ENCODE data around the gene ADCY7.

ADCY7 gene

DNA sequence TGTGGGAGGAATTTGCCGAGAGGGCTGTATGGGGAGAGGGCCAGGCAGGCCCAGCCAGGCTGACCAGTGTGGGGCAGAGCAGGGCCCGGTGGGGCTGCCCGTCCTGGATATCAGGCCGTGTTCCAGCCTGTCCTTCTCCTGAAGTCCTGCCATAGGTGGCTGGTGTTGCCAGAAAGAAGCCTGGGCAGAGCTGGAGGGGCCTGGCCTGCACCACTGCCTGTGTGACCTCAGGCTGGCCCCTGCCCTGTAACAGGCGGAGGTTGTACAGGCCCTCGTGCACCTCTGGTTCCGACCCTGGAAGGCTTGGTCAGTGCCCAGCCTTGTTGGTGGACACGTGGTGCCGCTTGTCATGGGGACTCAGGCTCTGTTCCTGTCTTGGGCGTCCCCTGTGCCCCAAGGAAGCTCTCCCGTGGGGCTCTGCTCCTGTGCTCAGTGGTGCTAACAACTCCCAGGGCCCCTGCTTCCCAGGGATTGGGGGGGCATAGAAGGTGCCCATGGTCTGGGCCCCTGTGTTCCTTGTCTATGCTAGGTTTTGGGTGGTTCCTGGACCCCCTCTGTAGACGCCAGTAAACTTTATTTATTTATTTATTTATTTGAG is 33.3 kb downstream of the ADCY7 start:
- Histone ChIP-seq H4K20me1 (ENCODE audit: insufficient read depth, low read length) (no peaks in the 10 kb centered on the region), H3K9ac (ENCODE audit: low read length) (no peak overlapping the region), H3K9me2 (replicated peaks; ENCODE audit: insufficient read depth, low read length) (no peaks in the 10 kb centered on the region), H3K9me3 (replicated peaks; ENCODE audit: insufficient read depth, low read length) (no peaks in the 10 kb centered on the region), H3K27ac (ENCODE audit: low read length) (no peak overlapping the region), H3K36me3 (replicated peaks; ENCODE audit: insufficient read depth, low read length) (no peaks in the 10 kb centered on the region), H3K4me2 (ENCODE audit: low read depth, low read length) (no peak overlapping the region), H3F3A (ENCODE audit: insufficient read depth, low read length) (no peaks in the 10 kb centered on the region), H3K4me3 (ENCODE audit: low read length) (no peak overlapping the region), H2AFZ (ENCODE audit: low read length) (no peak overlapping the region), H3K4me1 (ENCODE audit: low read length) (no peaks in the 10 kb centered on the region), H3K27me3 (replicated peaks; ENCODE audit: insufficient read depth, low read length) (no peaks in the 10 kb centered on the region), H3K79me2 (ENCODE audit: low read length) (no peaks in the 10 kb centered on the region)
- no peak for DNase-seq
- TF ChIP-seq, protein P1, sequence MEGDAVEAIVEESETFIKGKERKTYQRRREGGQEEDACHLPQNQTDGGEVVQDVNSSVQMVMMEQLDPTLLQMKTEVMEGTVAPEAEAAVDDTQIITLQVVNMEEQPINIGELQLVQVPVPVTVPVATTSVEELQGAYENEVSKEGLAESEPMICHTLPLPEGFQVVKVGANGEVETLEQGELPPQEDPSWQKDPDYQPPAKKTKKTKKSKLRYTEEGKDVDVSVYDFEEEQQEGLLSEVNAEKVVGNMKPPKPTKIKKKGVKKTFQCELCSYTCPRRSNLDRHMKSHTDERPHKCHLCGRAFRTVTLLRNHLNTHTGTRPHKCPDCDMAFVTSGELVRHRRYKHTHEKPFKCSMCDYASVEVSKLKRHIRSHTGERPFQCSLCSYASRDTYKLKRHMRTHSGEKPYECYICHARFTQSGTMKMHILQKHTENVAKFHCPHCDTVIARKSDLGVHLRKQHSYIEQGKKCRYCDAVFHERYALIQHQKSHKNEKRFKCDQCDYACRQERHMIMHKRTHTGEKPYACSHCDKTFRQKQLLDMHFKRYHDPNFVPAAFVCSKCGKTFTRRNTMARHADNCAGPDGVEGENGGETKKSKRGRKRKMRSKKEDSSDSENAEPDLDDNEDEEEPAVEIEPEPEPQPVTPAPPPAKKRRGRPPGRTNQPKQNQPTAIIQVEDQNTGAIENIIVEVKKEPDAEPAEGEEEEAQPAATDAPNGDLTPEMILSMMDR (IDR thresholded peaks at IDR 0.05; ENCODE audit: low read length), result no peak
- TF ChIP-seq EZH2phosphoT487 (IDR thresholded peaks at IDR 0.05; ENCODE audit: low read length) (no peak), EZH2 (optimal IDR thresholded peaks at IDR 0.05; ENCODE audit: low read depth, low read length) (no peak)

DNA sequence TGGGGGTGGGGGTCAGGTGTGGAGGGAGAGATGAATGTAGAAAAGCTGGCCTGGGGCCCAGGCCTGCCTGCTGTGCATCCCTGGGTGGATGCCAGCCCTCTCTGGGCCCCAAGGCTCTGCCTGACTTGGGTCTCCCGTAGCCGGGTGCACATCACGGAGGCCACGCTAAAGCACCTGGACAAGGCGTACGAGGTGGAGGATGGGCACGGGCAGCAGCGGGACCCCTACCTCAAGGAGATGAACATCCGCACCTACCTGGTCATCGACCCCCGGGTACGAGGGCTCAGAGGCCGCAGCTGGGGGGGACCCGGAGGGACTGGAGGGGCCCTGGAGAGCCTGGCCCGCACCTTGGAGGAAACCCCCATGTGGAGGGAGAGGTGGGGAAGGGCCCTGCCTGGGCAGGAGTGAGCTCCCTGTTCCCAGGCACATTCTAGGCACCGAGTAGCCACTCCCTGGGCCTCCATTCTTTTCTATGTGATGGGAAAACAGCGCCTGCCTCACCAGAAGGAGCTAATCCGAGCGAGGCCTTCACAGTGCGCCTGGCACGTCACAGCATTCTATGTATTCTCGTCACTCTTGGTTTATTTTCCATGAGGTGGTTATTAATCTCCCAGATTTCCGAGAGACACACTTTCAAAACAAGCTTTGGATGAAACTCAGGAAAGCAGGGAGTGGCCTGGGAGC is 34.7 kb downstream of the ADCY7 start:
- Histone ChIP-seq H3K27ac (ENCODE audit: low read length) (no peak overlapping the region), H3K79me2 (ENCODE audit: low read length) (no peaks in the 10 kb centered on the region), H3K4me1 (ENCODE audit: low read length) (no peaks in the 10 kb centered on the region), H4K20me1 (ENCODE audit: insufficient read depth, low read length) (no peaks in the 10 kb centered on the region), H3F3A (ENCODE audit: insufficient read depth, low read length) (no peaks in the 10 kb centered on the region), H3K9ac (ENCODE audit: low read length) (no peak overlapping the region), H3K4me2 (ENCODE audit: low read depth, low read length) (no peak overlapping the region), H3K36me3 (replicated peaks; ENCODE audit: insufficient read depth, low read length) (no peaks in the 10 kb centered on the region), H3K9me2 (replicated peaks; ENCODE audit: insufficient read depth, low read length) (no peaks in the 10 kb centered on the region), H3K4me3 (ENCODE audit: low read length) (no peak overlapping the region), H3K9me3 (replicated peaks; ENCODE audit: insufficient read depth, low read length) (no peaks in the 10 kb centered on the region), H3K27me3 (replicated peaks; ENCODE audit: insufficient read depth, low read length) (no peaks in the 10 kb centered on the region), H2AFZ (ENCODE audit: low read length) (no peak overlapping the region)
- no peak for DNase-seq
- TF ChIP-seq EZH2phosphoT487 (IDR thresholded peaks at IDR 0.05; ENCODE audit: low read length), result no peak
- TF ChIP-seq EZH2 (optimal IDR thresholded peaks at IDR 0.05; ENCODE audit: low read depth, low read length), result no peak
- TF ChIP-seq, protein P1 (IDR thresholded peaks at IDR 0.05; ENCODE audit: low read length), result no peak

DNA sequence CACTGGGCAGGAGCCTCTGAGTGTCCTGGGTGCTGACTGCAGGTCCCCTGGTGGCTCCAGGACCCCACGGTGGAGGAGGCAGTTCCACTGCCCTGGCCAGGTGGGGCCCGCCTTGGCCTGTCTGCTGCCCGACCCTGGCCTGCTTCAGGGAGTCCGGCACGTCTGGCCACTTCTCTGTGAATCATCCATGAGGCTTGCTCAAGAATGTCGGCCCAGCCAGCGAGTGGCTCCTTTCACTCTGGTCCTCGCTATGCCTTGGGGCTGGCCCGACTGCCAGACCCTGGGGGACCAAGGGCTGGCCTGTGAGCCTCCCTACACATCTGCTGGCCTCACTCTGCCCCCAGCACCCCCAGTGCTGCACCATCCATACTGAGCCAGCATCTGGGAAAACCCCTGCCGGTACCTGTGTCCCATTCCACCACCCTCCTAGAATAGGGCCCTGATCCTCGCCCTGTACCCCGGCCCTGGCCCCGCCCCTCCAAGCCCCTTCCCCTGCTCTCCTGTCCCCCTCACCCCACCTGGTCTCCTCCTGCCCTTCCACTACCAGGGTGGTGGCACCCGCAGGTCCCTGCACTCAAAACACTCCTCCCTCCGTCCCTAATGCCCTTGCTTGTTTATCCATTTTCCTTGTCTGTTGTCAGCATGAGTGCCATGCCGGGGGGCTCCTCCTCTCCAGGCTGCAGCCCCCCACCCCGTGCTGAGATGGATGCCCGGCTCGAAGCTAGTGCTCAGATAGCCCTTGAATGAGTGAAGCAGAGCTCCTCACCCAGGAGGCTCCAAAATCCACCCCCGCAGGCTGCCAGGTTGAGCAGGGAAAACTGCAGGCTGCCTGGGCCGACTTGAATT is 35.5 kb downstream of the ADCY7 start:
- no peaks in the 10 kb centered on the region for H4K20me1 ChIP-seq (ENCODE audit: insufficient read depth, low read length)
- no peaks in the 10 kb centered on the region for H3K4me1 ChIP-seq (ENCODE audit: low read length)
- H3K79me2 ChIP-seq (ENCODE audit: low read length), result no peaks in the 10 kb centered on the region
- H2AFZ ChIP-seq (ENCODE audit: low read length), result no peak overlapping the region
- H3K9ac ChIP-seq (ENCODE audit: low read length), result no peak overlapping the region
- H3F3A ChIP-seq (ENCODE audit: insufficient read depth, low read length), result no peaks in the 10 kb centered on the region
- TF ChIP-seq, protein P1 (IDR thresholded peaks at IDR 0.05; ENCODE audit: low read length), result no peak
- TF ChIP-seq EZH2 (optimal IDR thresholded peaks at IDR 0.05; ENCODE audit: low read depth, low read length) (no peak), EZH2phosphoT487 (IDR thresholded peaks at IDR 0.05; ENCODE audit: low read length) (no peak)
- no peak overlapping the region for H3K27ac ChIP-seq (ENCODE audit: low read length)
- H3K4me2 ChIP-seq (ENCODE audit: low read depth, low read length), result no peak overlapping the region
- no peaks in the 10 kb centered on the region for H3K9me3 ChIP-seq (replicated peaks; ENCODE audit: insufficient read depth, low read length)
- H3K27me3 ChIP-seq (replicated peaks; ENCODE audit: insufficient read depth, low read length), result no peaks in the 10 kb centered on the region
- H3K4me3 ChIP-seq (ENCODE audit: low read length), result no peak overlapping the region
- H3K36me3 ChIP-seq (replicated peaks; ENCODE audit: insufficient read depth, low read length), result no peaks in the 10 kb centered on the region
- no peaks in the 10 kb centered on the region for H3K9me2 ChIP-seq (replicated peaks; ENCODE audit: insufficient read depth, low read length)
- no peak for DNase-seq

Measured in MM.1S (cell line).